Naive B cell (primary cell): ENCODE results near the gene TMPRSS3. TPM values are rescaled to one million over a fixed set of nuclear protein-coding genes. Genes with fewer than 3 reads are reported as not detected.

ENCODE experiments used
- ATAC-seq, 2 donors: fragments of 150-1000 bp; cut with Tn5 transposase; 2 replicates each; pipeline ENCODE4 v1.10.0; 2021; ENCODE audit warnings: low read depth in 2 of 2, mild to moderate bottlenecking in 2 of 2, moderate library complexity in 2 of 2
- DNase-seq: peaks from one replicate; pipeline ENCODE4 v3.0.0; 2022
- H3K27ac Mint-ChIP-seq, 6 donors: one replicate each; pipeline ENCODE4 v1.8.0; 2020 to 2022; ENCODE audit warnings: mild to moderate bottlenecking in 6 of 6, mixed read lengths in 6 of 6, moderate library complexity in 5 of 6, inconsistent platforms in 2 of 6
- H3K27me3 Mint-ChIP-seq, 3 donors: one replicate each; pipeline ENCODE4 v1.8.0; 2021 to 2022; ENCODE audit warnings: mixed read lengths in 3 of 3, mild to moderate bottlenecking in 1 of 3
- H3K36me3 Mint-ChIP-seq, 2 donors: one replicate each; pipeline ENCODE4 v1.8.0; 2020 to 2022; ENCODE audit warnings: mixed read lengths in 2 of 2, inconsistent platforms in 1 of 2, mild to moderate bottlenecking in 1 of 2
- H3K4me1 Mint-ChIP-seq, 3 donors: one replicate each; pipeline ENCODE4 v1.8.0; 2020 to 2022; ENCODE audit warnings: mixed read lengths in 3 of 3, inconsistent platforms in 1 of 3, mild to moderate bottlenecking in 1 of 3, moderate library complexity in 1 of 3
- H3K4me3 Mint-ChIP-seq, 8 donors: one replicate each; pipeline ENCODE4 v1.8.0; 2020 to 2022; ENCODE audit warnings: mild to moderate bottlenecking in 8 of 8, mixed read lengths in 8 of 8, moderate library complexity in 8 of 8, inconsistent platforms in 2 of 8
- H3K9me3 Mint-ChIP-seq, 7 donors: one replicate each; pipeline ENCODE4 v1.8.0; 2020 to 2022; ENCODE audit warnings: mixed read lengths in 7 of 7, mild to moderate bottlenecking in 5 of 7, inconsistent platforms in 2 of 7, moderate library complexity in 1 of 7
- polyA plus RNA-seq, 6 donors: library from polyadenylated mRNA; unstranded; fragments of 300-500 nt; fragmentation: Illumina TruSeq; gene quantifications; one replicate each; pipeline ENCODE4 v1.2.3, GENCODE V29; 2021; ENCODE audit warnings: low read depth in 6 of 6

TMPRSS3 gene
- polyA plus RNA-seq, 6 donors from 2014 or later = not detected

DNA sequence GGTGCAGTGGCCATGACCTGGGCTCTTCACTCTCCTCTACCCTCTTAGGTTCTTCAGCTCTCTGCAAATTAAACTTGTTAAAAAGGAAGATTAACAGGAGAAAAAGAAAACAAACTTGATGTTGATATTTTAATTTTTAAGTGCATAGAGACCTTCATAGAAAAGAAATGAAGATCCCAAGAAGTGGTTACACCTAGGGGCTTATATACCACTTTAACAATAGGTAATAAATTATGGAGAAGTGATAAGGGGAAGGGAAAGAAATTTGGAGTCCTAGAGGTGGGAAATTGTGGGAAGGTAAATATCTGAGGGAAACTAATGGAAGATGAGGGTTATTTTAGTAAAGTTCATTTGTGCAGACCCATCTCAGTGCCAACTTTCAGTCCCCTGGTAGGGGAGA, 64.2 kb downstream of the TMPRSS3 start:
- H3K36me3 Mint-ChIP-seq = peaks cover 9 to 26% of the 10 kb centered on the region in 2 donors
- H3K9me3 Mint-ChIP-seq = peaks cover 8 to 24% (median 16%) of the 10 kb centered on the region in 7 donors
- ATAC-seq = no peak
- no peak for DNase-seq
- peaks cover 29 to 37% (median 37%) of the 10 kb centered on the region in 3 donors for H3K27me3 Mint-ChIP-seq
- H3K27ac Mint-ChIP-seq = peak overlapping the region in 1 of 6 donors; percentile 7
- H3K4me1 Mint-ChIP-seq = no peaks in the 10 kb centered on the region
- no peak overlapping the region for H3K4me3 Mint-ChIP-seq

GRCh38 chr21:42330380-42331371, 65.2 kb downstream of the TMPRSS3 start:
- Mint-ChIP-seq H3K9me3 (peaks cover 8 to 24% (median 16%) of the 10 kb centered on the region in 7 donors), H3K27ac (no peak overlapping the region), H3K4me3 (no peak overlapping the region), H3K36me3 (peaks cover 9 to 26% of the 10 kb centered on the region in 2 donors), H3K4me1 (no peaks in the 10 kb centered on the region), H3K27me3 (peaks cover 29 to 42% (median 39%) of the 10 kb centered on the region in 3 donors)
- ATAC-seq (no peak), DNase-seq (no peak)

GRCh38 chr21:42324896-42325295, 71.0 kb downstream of the TMPRSS3 start:
- Mint-ChIP-seq H3K27me3 (peaks cover 10 to 60% (median 38%) of the 10 kb centered on the region in 3 donors), H3K27ac (no peak overlapping the region), H3K9me3 (peaks cover 0 to 5% (median 0%) of the 10 kb centered on the region in 7 donors), H3K4me1 (peaks cover 0 to 4% (median 2%) of the 10 kb centered on the region in 3 donors), H3K36me3 (no peaks in the 10 kb centered on the region), H3K4me3 (no peak overlapping the region)
- DNase-seq (no peak), ATAC-seq (no peak)

Other genes starting within 250 kb of the TMPRSS3 start
- gene ABCG1, start 176.9 kb downstream of the TMPRSS3 start, polyA plus RNA-seq = 10 to 100 TPM; 20.7 to 34.3 (median 25.1) TPM
- gene TFF3, start 80.6 kb downstream of the TMPRSS3 start, polyA plus RNA-seq = not detected
- gene TFF2, start 45.1 kb downstream of the TMPRSS3 start, polyA plus RNA-seq = not detected
- not detected for gene TFF1, start 29.5 kb downstream of the TMPRSS3 start, polyA plus RNA-seq
- gene UBASH3A, start 7.8 kb upstream of the TMPRSS3 start, polyA plus RNA-seq = under 1 TPM in 2 of 6 donors, not detected in 4; 0.16 to 0.32 TPM
- not detected for gene RSPH1, start 100.2 kb upstream of the TMPRSS3 start, polyA plus RNA-seq
- 10 to 100 TPM in 4 of 6 donors, 1 to 10 TPM in 2; 4.9 to 15.7 (median 11.2) TPM for gene SLC37A1, start 117.8 kb upstream of the TMPRSS3 start, polyA plus RNA-seq